Hematopoietic multipotent progenitor cell treated with erythropoietin and hydrocortisone succinate and interleukin-3 and kit ligand, for 4 days (in vitro differentiated cells): ENCODE measurements around the gene ZNF862.
"Not testable (repeated sequence)": the region's sequence is repeated elsewhere in the genome, so short reads cannot be mapped to it uniquely, and the experiment has no call there.

Experiments used
- DNase-seq: peaks from one replicate; pipeline ENCODE4 v3.0.0-alpha.2; 2015

Gene ZNF862

DNA sequence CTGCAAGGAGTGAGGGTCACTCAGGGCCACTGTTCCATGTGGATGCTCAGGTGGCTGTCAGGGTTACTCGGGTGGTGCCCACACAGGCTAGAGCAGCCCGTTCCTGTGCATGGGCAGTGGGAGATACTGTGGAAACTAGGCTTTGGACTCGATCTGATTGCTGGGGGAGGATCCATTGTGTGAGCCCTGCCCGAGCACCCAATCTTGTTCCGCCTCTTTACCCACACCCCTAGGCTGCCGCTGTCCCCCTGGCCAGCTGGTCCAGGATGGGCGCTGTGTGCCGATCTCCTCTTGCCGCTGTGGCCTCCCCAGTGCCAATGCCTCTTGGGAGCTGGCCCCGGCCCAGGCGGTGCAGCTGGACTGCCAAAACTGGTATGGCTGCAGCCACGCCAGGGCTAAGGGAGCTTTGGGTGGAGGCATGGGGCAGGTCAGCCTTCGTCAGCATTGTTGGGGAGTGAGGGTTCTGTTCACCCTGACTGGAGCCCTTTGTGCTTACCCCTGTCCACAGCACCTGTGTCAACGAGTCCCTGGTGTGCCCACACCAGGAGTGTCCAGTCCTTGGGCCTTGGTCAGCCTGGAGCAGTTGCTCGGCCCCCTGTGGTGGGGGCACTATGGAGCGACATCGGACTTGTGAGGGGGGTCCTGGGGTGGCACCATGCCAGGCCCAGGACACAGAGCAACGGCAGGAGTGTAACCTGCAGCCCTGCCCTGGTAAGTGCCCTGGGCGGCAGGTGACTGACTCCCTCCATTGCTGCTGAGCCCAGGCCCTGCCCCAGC, 12.4 kb upstream of the ZNF862 start:
- DNase-seq: no peak

DNA sequence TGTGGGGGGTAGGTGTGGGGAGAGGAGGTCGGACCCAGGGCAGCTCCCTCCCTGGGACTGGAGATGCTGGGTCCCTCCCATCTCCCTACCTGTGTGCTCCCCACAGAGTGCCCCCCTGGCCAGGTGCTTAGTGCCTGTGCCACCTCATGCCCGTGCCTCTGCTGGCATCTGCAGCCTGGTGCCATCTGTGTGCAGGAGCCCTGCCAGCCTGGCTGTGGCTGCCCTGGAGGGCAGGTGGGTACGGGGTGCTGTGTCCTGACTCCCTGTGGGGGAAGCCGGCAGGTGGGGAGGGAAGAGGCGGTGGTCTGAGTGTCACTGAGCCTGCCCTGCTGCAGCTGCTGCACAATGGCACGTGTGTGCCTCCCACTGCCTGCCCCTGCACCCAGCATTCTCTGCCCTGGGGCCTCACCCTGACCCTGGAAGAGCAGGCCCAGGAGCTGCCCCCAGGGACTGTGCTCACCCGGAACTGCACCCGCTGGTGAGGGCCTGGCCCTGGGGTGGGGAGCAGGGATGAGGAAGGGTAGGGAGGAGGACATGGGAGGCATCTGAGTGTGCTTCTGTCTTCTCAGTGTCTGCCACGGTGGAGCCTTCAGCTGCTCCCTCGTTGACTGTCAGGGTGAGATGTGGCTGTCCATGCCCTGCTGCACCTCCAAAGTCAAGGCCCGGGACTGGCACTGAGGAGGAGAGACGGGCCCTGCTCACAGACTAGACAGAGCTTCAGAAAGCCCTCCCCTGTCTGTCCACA, 11.7 kb upstream of the ZNF862 start:
- DNase-seq: no peak

DNA sequence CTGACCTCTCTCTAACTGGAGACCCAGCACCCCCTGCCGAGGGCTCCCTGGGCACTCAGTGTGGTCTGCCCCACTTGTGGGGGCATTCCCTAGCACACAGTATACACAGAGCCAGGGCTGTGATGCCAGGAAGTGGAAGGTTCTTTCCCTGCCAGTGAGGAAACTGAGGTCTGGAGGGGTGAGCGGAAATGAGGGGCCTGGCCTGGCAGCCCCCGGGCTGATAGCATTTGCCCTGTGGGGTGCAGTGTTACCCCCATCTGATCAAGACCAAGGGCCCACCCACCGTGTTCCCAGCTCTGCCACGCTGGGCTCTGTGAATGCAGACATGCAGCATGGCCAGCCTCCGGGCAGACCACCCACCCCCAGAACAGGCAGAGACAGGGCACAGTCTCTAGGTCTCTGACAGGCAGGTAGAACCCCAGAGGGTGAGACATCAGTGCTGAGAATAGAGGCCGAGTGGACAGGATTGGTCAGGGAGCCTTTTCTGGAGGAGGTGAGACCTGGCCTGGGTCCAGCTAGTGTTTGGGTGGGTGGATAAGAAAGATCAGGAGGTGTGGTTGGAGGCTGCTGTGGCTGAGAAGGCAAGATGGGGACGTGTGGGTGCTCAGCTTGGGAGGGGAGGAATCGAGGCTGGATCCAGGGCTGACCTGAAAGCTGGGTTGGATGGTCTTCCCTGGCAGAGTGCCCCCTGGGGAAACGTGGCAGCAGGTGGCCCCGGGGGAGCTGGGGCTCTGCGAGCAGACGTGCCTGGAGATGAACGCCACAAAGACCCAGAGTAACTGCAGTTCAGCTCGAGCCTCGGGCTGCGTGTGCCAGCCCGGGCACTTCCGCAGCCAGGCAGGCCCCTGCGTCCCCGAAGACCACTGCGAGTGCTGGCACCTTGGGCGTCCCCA, 10.8 kb upstream of the ZNF862 start:
- no peak for DNase-seq

DNA sequence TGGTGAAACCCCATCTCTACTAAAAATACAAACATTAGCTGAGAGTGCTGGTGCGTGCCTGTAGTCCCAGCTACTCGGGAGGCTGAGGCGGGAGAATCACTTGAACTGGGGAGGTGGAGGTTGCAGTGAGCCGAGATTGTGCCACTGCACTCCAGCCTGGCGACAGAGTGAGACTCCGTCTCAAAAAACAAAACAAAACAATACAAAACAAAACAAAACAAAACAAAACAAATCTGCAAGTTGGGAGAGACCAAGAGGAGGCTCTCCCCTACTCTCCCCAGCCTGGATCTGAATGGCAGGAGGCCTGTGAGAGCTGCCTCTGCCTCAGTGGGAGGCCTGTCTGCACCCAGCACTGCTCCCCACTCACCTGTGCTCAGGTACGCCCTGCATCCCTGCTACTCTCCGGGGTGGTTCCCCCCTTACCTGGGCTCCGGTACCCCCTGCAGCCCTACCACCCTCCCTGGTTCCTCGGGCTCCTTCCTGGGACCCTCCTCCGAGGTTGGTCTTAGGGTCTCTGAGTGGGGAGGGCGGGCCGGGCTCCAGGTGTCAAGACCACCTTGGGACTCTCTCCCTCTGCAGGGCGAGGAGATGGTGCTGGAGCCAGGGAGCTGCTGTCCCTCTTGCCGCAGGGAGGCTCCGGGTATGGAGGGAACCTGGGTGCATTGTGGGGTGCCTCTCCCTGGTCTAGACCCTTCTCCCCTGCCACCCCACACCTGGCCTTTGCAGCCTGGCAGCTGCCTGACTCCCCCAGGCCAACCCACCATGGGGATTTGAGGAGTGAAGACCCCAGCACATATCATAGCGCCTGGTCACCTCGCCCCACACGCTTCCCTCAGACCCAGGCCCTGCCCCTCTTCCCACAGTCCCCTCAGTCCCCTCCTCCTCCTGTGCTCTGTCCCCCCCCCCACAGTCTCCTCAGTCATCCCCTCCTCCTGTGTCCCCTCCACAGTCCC, 9.5 kb upstream of the ZNF862 start:
- no peak for DNase-seq

DNA sequence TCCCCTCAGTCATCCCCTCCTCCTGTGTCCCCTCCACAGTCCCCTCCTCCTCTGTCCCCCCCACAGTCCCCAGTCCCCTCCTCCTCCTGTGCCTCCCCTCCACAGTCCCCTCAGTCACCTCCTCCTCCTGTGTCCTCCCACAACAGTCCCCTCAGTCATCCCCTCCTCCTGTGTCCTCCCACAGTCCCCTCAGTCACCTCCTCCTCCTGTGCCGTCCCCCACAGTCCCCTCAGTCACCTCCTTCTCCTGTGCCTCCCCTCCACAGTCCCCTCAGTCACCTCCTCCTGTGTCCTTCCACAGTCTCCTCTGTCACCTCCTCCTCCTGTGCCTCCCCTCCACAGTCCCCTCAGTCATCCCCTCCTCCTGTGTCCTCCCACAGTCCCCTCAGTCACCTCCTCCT, 7.6 kb upstream of the ZNF862 start:
- DNase-seq: not testable (repeated sequence)

DNA sequence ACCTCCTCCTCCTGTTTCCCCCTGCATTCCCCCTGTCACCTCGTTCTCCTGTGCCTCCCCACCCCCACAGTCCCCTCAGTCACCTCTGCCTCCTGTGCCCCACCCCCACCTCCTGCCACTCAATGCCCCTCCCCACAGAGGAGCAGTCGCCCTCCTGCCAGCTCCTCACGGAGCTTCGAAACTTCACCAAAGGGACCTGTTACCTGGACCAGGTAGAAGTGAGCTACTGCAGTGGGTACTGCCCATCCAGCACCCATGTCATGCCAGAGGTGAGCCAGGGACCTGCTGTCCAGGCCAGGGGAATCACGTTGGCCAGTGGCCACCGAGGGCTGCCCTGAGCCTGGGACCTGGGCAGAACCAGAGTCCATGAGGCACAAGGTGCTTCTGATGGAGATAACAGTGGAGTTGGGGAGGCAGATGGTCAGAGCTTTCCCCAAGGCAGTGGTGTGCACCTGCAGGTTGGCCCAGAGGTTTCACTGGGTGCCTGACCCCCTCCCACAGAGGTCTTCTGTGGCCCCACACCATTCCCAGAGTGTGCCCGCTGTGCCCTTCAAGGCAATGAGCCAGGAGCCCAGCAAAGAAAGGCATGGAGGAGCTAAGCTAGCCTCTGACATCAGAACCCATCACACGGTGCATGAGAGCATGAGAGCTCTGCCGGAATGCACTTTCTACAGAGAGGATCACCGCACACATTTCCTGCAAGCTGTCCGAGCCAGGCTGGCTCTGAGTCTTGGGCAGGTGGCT, 7.0 kb upstream of the ZNF862 start:
- no peak for DNase-seq

DNA sequence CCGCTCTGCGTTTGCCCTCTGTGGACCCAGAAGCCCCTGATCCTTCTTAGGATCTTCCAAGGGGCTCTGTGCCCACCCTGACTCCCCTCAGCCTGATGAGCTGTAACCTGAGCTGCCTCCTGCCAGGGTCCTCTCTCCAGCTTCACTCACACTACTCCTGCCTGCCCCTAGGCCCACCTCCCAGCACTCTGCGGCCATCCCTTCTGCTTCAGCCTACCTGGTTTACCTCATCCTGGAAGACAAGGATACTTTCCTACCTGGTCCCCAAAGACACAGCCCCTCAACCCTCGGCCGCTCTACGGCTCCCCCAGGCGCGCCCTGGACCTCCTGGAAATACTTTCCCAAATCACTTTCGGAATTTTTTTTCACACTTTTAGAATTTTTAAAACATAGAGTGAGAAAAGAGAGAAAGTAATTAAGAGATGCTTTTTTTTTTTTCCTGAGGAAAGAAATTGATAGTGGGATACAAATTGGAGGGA, 6.4 kb upstream of the ZNF862 start:
- DNase-seq: no peak

DNA sequence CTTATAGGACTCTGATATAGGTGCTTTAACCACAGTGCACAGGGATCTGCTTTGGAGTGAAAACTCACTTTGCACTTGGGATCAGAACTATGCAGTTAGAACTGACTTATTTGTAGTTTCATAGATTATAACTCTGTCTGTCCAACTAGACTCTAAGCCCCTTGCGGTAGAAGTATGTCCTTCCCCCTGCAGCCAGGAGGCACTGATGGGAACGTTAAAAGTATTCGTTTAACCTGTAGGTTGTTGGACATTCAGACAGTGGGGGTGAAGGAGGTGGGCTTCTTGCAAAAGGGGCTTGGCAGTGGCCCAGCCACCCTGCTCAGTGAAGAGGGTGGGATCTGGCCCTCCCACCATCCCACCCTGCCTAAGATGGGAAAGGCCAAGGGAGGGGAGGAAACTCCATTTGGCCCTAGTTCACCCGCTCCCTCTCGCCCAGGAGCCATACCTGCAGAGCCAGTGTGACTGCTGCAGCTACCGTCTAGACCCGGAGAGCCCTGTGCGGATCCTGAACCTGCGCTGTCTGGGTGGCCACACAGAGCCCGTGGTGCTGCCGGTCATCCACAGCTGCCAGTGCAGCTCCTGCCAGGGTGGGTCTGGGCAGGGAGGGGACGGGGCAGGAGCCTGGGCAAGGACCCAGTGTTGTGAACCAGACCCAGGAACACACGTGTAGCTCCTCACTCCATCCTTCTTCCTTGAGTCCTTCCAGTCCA, 5.7 kb upstream of the ZNF862 start:
- DNase-seq: no peak

DNA sequence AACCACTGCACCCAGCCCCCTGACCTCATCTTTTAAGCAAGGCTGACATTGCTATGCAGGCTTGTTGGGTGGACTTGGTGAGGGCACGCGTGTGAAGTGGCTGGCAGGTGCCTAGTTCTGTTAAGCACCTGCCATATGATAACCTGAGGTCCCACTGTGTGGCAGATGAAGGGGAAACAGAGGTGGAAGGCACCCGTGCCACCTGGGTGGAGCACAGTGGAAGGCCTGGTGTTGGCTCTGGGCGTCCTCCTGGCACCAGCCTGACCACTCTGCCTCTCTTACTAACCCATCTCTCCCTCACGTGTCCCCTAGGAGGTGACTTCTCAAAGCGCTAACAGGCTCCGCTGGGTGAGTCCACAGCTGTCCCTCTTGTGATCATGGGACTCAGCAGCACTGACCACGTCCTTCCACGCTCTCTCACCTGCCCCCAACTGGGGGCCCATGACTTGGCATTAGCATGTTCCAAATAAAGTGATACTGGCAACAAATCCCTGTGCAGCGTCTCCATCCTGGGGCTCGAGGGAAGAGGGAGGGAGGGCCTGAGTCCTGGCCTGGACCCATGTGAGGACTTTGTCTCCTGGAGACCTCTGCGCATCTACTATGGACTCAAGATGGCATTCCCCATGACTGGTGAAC, 4.6 kb upstream of the ZNF862 start:
- no peak for DNase-seq

DNA sequence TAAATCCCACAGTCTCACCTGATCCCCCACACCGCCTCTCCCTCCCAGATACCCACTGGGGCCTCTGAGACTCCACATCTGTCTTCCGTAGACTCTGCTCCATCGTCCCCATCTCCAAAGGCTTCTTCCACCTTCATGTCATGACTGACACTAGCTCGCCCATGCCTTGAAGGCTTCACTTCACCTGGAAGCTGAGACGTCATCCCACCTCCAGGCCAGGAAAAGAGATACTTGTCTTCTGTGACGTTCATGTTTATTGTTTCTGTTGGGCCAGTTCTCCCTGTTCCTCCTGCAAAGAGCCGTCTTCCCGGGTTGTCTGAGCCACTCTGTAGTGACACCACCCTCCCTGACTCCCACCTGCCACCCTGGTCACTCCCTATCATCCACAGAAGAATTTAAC, 3.6 kb upstream of the ZNF862 start:
- no peak for DNase-seq

DNA sequence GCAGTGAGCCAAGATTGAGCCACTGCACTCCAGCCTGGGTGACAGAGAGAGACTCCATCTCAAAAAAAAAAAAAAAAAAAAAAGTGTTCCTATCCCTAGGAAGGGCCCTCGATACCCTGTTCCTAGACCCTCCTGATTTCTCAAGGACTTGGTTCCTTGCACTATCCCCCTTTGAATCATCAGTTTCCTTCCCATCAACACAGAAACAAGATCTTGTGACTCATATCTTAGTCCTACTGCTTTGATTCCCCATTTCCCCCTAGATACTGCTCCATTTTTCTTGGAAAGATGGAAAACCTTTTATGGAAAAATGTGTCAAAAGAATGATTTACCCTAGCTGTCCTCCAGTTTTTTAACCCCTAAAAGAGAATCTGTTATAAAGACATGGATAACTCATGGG, 1.7 kb upstream of the ZNF862 start:
- no peak for DNase-seq

DNA sequence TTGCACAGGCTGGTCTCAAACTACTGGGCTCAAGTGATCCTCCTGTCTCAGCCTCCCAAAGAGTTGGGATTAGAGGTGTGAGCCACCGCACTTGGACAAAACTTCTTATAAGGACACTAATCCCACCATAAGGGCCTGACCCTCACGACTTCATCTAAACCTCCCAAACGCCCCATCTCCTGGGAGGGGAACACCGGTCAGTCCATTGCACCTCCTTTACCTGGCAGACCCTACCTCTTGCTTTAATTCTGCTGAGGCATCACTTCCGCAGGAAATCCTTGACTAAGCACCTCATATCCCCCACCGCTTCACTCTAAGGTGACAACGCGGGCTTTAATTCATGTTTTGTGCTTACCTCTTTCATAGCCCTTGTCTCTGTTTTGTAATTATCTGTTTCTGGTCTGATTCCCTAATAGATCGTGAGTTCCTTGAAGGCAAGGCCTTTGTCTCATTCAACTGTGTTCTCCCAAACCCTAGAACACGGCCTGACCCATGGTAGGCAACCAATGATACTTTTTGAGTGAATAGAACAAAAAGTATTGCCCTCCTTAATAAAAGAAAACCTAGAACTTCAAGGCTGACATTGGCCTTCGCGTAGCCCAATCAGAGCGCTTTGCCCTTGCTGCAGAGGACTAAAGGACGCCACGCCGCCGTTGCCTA, 481 bp upstream of the ZNF862 start:
- no peak for DNase-seq

DNA sequence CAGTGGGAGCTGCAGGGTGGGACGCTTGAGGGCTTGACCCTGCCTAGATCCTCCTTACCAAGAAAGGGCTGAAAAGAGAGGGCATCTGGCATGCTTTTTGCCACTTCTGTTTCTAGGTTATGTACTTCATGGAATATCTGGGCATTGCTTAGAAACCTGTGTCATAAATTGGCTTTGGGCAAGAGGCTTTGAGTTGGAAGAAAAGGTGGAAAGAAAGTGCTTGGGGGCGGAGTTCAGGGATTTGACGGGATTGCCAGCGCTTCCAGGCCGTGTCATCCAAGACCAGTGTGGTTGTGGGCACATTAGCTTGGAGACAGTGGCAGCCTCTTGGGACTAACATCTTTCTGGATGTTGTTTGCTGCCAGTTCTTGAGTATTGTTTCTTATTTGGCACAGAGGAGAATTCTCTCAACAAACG, 825 bp downstream of the ZNF862 start:
- no peak for DNase-seq

DNA sequence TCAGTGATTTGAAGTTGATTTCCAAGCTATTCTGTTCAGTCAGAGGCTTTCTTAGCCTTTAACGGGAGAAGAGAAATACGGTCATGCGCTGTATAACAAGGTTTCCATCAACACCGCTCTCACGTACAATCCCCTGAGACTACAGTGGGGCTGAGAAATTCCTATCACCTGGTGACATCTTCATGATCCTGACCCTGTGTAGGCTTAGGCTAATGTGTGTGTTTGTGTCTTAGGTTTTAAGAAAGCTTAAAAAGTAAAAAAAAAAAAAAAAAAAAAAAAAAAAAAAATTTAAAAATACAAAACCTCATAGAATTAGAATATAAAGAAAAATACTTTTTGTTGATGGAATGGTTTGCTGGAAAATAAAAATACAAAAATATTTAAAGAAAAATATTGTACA, 1.8 kb downstream of the ZNF862 start:
- no peak for DNase-seq

DNA sequence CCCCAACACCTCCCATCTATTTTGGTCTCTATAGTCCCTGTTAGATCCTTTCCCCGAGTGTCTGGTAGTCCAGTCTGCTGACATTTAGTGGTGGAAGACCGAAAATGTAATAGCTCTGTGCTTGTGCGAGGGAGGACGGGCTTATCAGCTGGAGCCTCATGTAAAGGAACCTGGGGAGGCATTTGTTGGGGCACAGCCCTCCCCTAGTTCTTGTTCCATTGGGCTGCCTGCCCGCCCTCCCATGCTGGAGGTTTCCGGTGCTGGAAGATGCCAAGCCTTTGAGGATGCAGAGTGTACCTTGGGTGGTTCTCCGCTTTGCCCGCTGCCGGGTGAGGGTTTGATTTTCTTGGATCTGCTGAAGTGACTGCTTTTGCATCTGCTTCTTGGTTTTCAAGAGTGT, 5.4 kb downstream of the ZNF862 start:
- DNase-seq: no peak

DNA sequence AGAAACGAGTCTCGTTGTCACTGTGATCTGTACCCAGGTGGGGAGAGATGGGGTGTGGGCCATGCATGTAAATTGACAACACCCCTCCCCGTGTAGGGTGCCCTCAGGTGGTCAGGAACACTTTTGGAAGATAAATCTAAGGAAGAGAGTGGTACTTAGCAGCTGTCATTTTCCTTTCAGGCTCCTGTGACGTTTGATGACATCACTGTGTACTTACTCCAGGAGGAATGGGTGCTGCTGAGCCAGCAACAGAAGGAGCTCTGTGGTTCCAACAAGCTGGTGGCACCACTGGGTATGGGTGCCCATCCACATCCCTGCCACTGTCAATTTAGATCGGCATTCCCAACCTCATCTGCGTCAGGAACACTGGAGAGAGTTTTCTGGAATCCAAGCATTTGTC, 6.3 kb downstream of the ZNF862 start:
- no peak for DNase-seq

DNA sequence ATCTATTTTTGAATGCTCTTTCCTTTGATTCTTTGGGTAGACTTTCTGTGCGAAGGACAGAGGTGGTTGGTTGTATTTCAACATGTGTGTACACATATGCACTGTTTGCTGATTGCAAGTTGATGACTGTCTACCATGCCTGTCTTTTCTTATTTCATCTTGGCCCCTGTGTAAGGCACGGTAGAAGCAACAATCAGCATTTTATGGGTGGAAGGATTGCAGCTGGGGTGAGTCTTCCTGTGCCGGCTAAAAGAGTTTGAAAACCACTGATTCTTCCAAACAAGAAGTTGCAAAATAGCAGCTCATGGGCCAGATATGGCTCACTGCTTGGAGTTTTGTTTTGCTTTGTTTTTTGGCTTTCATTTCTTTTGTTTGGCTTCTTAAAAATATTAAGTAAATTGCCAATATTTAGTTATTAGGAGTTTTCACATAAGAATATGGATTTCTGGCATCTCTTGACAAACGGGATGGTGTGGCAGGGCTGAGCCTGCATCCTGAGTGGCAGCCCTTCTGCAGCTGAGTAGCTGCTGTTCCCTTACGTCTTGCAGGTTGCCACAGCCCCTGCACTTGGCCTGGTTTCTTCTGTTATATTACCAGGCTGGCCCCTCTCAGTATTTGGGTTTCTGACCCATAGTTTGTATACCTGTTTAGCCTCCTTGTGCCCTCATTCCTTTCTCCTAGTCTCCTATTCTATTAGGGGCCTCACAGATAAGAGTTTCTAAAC, 7.2 kb downstream of the ZNF862 start:
- DNase-seq: no peak

DNA sequence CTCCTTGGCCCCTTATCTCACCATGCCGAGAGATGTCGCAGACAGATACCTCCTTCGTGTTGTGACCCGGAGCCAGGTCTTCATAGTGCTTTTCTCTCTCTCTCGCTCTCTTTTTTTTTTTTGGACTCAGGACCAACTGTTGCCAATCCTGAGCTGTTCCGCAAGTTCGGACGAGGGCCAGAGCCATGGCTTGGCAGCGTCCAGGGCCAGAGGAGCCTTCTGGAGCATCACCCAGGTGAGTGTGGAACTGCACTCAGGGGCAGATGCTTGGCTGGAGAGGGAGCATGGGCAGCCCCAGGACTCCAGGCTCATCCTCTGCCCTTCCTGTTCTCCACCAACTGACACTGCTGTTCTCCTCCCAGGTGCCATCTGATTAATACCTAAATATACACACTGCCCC, 7.8 kb downstream of the ZNF862 start:
- no peak for DNase-seq

DNA sequence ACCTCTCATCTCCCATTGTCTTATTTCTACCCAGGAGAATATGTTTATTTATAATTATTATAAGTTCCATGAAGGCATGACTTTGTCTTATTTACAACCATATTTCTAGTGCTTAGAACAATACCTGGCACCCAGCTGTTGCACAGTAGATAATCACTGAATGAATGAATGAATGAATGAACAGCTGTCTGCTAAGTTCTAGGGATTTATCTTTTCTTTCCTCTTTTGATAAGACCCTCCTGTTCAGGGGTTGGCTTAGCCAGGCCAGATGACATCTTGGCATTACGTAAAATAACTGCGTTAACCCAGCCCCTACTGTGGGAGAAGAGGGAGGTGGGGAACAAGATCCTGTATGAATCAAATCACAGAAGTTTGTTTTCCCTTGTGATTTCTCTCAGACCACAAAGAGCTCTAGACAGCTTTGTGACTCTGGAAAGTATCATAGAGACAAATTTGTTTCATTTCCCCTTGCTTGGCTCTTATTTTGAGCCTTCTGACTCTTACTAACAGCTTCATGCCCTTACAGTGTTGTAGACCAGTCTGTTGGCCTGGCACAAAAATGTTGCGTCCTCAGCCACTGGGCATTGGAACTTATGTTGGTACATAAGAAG, 8.4 kb downstream of the ZNF862 start:
- no peak for DNase-seq
